BLaER1 treated with 17β-estradiol and CSF1 and Interleukin-3, amounts not matched to agents 10 nM and 100 nM (cell line): ENCODE results near the gene EPB41L1.
A peak's percentile ranks its signal among the peaks of the same experiment; 100 is the strongest.

Experiments
- H3K27ac ChIP-seq, 11 experiments: shearing (Covaris generic); formaldehyde crosslinking; 2 replicates each; pipeline ENCODE4 v1.8.1; 2022
- H3K27me3 ChIP-seq, 11 experiments: shearing (Covaris generic); formaldehyde crosslinking; 2 replicates each; pipeline ENCODE4 v1.8.1; 2022
- H3K36me3 ChIP-seq, 11 experiments: shearing (Covaris generic); formaldehyde crosslinking; 2 replicates each; pipeline ENCODE4 v1.8.1; 2022
- H3K4me1 ChIP-seq, 10 experiments: shearing (Covaris generic); formaldehyde crosslinking; 2 replicates each; pipeline ENCODE4 v1.8.1; 2022
- H3K4me2 ChIP-seq, 11 experiments: shearing (Covaris generic); formaldehyde crosslinking; 2 replicates each; pipeline ENCODE4 v1.8.1; 2022
- H3K4me3 ChIP-seq, 10 experiments: shearing (Covaris generic); formaldehyde crosslinking; 2 replicates each; pipeline ENCODE4 v1.8.1; 2022
- H3K9ac ChIP-seq, 11 experiments: shearing (Covaris generic); formaldehyde crosslinking; 2 replicates each; pipeline ENCODE4 v1.8.1; 2022
- H3K9me3 ChIP-seq, 11 experiments: shearing (Covaris generic); formaldehyde crosslinking; replicated peaks in 1 of 11; 2 replicates each; pipeline ENCODE4 v1.8.1; 2022
- H4K20me1 ChIP-seq, 11 experiments: shearing (Covaris generic); formaldehyde crosslinking; 2 replicates each; pipeline ENCODE4 v1.8.1; 2022
- Cebpa-rat ChIP-seq, 11 experiments: shearing (Covaris generic); IDR thresholded peaks; 2 replicates each; pipeline ENCODE4 v1.8.1; 2022

Gene EPB41L1

DNA sequence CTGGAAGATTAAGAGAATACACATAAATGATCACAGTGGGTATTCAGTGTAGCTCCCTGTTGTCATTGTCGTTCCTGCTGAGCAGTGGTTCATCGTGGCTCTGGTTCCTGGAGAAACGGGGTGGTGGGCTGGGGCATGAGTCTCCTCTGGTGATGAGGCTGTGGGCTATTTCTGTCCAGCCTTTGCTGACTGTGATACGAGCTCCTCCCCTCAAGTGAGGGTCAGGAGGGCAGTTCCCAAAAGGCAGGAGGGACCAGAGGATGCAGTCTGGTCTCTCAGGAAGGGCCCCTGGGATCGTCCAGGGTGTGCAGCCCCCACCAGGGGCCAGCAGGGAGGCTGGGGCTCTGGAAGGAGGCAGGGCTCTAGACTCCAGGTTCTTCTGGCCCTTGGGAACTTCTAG lies 120.5 kb downstream of the EPB41L1 start:
- no peak for TF ChIP-seq Cebpa-rat (IDR thresholded peaks at IDR 0.05)
- Histone ChIP-seq H3K4me2 (no peak overlapping the region), H3K27ac (no peak overlapping the region), H3K9ac (no peak overlapping the region), H3K4me1 (peaks cover 0 to 13% (median 0%) of the 10 kb centered on the region in 10 experiments; a peak in 4 of 20 replicates), H3K27me3 (no peaks in the 10 kb centered on the region), H4K20me1 (no peaks in the 10 kb centered on the region), H3K9me3 (no peaks in the 10 kb centered on the region), H3K36me3 (no peaks in the 10 kb centered on the region), H3K4me3 (no peak overlapping the region)

DNA sequence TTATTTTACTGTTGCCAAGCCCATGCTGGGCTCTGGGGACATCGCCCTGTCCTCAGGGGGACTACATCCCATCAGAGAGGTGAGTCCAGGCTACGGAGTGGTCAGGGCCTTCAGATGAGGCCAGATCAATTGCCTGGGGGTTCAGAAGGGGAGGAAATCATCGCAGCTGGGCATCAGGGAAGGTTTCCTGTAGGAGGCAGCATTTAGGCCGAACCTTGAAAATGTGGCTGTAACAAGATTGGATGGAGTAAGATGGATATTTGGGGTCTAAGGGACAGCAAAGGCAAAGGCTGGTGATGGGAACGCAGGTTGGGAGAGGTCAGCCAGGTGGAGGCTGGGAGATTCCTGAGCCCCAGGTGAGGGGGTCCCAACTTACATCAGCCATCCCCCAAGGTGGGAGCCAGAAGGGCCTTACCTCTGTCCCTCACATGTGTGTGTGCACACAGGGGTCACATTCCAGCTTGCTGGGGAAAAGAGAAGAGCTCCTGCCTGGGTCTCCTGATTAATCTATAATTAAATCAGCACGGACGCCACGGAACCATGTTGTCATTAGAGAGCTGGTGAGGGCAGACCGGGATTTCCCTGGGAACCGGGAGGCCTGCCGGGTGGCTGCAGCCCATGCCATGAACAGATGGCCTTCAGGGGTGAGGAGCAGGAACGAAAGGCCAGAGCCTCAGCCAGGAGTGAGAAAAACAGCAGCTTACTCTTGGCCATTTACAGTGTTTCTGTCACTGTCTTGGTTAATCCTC lies 121.1 kb downstream of the EPB41L1 start:
- TF ChIP-seq Cebpa-rat (IDR thresholded peaks at IDR 0.05) = no peak
- no peak overlapping the region for H3K4me3 ChIP-seq
- no peaks in the 10 kb centered on the region for H3K9me3 ChIP-seq

DNA sequence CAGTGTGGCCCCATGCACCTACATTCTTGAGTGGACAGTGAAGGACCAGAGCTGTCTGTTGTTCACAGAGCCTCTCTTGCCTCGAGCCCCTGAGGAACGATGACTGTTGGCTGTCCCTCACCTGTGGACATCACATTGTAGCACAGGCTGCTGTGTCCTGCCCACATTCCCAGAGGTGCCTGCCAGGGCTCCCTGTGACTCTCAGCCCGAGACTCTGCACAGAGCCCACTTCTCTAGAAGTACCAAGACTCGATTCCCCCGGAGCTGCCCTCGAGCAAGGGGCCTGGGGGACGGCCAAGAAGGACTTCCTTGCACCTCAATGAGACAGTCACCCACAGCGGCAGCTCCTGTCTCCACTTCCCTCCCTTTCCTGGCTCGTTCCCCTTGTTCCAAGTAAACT lies 123.0 kb downstream of the EPB41L1 start:
- Histone ChIP-seq H4K20me1 (no peaks in the 10 kb centered on the region), H3K27ac (no peak overlapping the region), H3K4me1 (peaks cover 0 to 9% (median 0%) of the 10 kb centered on the region in 10 experiments; a peak in 3 of 20 replicates), H3K27me3 (no peaks in the 10 kb centered on the region), H3K4me3 (no peak overlapping the region), H3K9ac (no peak overlapping the region), H3K36me3 (no peaks in the 10 kb centered on the region), H3K4me2 (no peak overlapping the region), H3K9me3 (no peaks in the 10 kb centered on the region)
- no peak for TF ChIP-seq Cebpa-rat (IDR thresholded peaks at IDR 0.05)

More for the DNA sequence above, 121.1 kb downstream of the EPB41L1 start:
- peaks cover 0 to 9% (median 0%) of the 10 kb centered on the region in 10 experiments; a peak in 3 of 20 replicates for H3K4me1 ChIP-seq
- no peak overlapping the region for H3K4me2 ChIP-seq
- no peaks in the 10 kb centered on the region for H3K36me3 ChIP-seq
- H3K27me3 ChIP-seq = no peaks in the 10 kb centered on the region
- H3K9ac ChIP-seq = no peak overlapping the region
- H4K20me1 ChIP-seq = no peaks in the 10 kb centered on the region
- H3K27ac ChIP-seq = no peak overlapping the region

DNA sequence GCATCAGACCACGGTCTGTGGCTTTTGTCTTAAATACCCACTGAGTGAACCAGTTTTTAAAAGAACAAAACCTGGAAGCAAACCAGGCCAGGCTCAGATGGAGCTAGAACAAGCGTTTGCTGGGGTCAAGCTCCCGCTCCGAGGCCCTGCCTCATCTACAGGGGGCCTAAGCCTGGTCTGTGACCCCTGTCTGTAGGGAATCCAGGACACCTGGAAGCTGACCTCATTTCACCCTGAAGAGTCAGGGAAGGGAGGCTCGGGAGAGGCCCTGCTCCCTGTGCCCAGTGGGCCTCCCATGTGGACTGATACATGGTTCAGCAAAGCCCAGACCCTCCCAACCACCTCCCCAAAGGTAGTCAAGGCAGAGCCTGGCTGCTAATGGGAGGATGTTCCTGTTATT lies 124.8 kb downstream of the EPB41L1 start:
- peak overlapping the region in 5 of 11 experiments; percentile 1 to 32 (median 20); a peak in 7 of 22 replicates for H3K4me2 ChIP-seq
- peaks cover 0 to 9% (median 0%) of the 10 kb centered on the region in 10 experiments; a peak in 3 of 20 replicates for H3K4me1 ChIP-seq
- H3K27ac ChIP-seq = no peak overlapping the region
- no peaks in the 10 kb centered on the region for H3K36me3 ChIP-seq
- H3K4me3 ChIP-seq = no peak overlapping the region
- no peaks in the 10 kb centered on the region for H4K20me1 ChIP-seq
- H3K27me3 ChIP-seq = no peaks in the 10 kb centered on the region
- H3K9me3 ChIP-seq = no peaks in the 10 kb centered on the region
- no peak for TF ChIP-seq Cebpa-rat (IDR thresholded peaks at IDR 0.05)
- no peak overlapping the region for H3K9ac ChIP-seq

- no peaks in the 10 kb centered on the region for H4K20me1 ChIP-seq
- H3K27me3 ChIP-seq = no peaks in the 10 kb centered on the region
- H3K4me1 ChIP-seq = peaks cover 0 to 9% (median 0%) of the 10 kb centered on the region in 10 experiments; a peak in 3 of 20 replicates
- no peak overlapping the region for H3K27ac ChIP-seq
- no peak overlapping the region for H3K9ac ChIP-seq
- no peaks in the 10 kb centered on the region for H3K36me3 ChIP-seq
- no peak overlapping the region for H3K4me3 ChIP-seq
- no peak for TF ChIP-seq Cebpa-rat (IDR thresholded peaks at IDR 0.05)
- H3K9me3 ChIP-seq = no peaks in the 10 kb centered on the region
- peak overlapping the region in 2 of 11 experiments; percentile 1 to 20; a peak in 3 of 22 replicates for H3K4me2 ChIP-seq
These were observed 125.2 kb downstream of the EPB41L1 start for GRCh38 chr20:36279776-36280175.

GRCh38 chr20:36281785-36282380 lies 127.3 kb downstream of the EPB41L1 start:
- H3K27me3 ChIP-seq = no peaks in the 10 kb centered on the region
- H3K4me2 ChIP-seq = no peak overlapping the region

More at GRCh38 chr20:36281785-36282380, 127.3 kb downstream of the EPB41L1 start:
- Histone ChIP-seq H3K9me3 (no peaks in the 10 kb centered on the region), H3K4me3 (no peak overlapping the region), H3K27ac (no peak overlapping the region), H4K20me1 (no peaks in the 10 kb centered on the region), H3K4me1 (peaks cover 0 to 9% (median 0%) of the 10 kb centered on the region in 10 experiments; a peak in 3 of 20 replicates), H3K9ac (no peak overlapping the region), H3K36me3 (no peaks in the 10 kb centered on the region)
- no peak for TF ChIP-seq Cebpa-rat (IDR thresholded peaks at IDR 0.05)
